ENCODE results near the gene NDUFB8.

The NDUFB8 gene

DNA sequence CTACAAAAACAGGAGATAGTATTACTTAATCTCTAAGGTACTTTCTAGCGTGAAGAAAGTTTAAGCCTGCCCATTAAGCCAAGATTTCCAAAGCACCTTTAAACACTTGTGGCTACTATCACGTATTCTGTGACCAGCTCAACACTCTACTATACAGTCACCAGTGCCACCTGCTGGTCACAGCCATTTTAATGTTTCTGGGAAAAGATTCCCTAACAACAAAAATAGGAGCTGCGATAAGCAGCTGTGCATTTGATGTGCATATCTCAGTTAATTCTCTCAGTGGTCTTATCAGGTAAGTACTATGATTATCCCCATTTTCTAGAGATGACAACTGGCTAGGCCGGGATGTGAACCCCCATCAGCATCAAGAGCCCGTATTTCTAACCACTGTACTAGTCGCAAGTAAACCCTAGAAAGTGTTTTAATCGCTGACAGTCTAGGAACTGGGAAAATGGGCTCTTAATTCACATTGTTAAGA lies 10.9 kb downstream of the NDUFB8 start:
- peak in 1 of 2 experiments; percentile 68 for DNase-seq (ENCODE audit: low read depth in 1 of 2, low spot score in 1 of 2)
- no peak for TF ChIP-seq SPI1 (IDR thresholded peaks at IDR 0.05; ENCODE audit: borderline replicate concordance, low read depth)
- TF ChIP-seq, protein P1, sequence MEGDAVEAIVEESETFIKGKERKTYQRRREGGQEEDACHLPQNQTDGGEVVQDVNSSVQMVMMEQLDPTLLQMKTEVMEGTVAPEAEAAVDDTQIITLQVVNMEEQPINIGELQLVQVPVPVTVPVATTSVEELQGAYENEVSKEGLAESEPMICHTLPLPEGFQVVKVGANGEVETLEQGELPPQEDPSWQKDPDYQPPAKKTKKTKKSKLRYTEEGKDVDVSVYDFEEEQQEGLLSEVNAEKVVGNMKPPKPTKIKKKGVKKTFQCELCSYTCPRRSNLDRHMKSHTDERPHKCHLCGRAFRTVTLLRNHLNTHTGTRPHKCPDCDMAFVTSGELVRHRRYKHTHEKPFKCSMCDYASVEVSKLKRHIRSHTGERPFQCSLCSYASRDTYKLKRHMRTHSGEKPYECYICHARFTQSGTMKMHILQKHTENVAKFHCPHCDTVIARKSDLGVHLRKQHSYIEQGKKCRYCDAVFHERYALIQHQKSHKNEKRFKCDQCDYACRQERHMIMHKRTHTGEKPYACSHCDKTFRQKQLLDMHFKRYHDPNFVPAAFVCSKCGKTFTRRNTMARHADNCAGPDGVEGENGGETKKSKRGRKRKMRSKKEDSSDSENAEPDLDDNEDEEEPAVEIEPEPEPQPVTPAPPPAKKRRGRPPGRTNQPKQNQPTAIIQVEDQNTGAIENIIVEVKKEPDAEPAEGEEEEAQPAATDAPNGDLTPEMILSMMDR (IDR thresholded peaks at IDR 0.05; ENCODE audit: insufficient read depth, low read length): peak; percentile 33

DNA sequence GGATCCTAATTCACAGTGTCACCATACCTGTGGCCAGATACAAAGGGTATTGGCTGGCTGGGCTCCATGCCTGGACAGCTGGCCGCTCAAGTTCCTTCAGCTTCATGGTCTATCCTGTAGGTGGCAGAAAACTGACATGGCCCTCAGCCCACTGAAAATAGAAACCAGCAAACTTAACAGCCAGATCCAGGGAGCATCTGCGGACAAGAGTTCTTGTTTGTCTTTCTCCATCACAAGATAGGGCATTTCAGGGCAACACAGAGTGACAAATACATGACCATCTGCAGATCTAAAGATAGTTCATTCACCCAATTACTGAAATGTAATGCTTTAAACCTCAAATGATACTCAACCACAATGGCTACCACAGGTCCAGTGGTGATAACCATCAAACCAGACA lies 12.8 kb downstream of the NDUFB8 start:
- DNase-seq (ENCODE audit: low read depth in 1 of 2, low spot score in 1 of 2): no peak
- no peak overlapping the region for H3K4me3 ChIP-seq (replicated peaks; ENCODE audit: insufficient read depth, low read length)
- TF ChIP-seq GABPA (IDR thresholded peaks at IDR 0.05; ENCODE audit: low read depth): no peak
- no peak for TF ChIP-seq SPI1 (IDR thresholded peaks at IDR 0.05; ENCODE audit: borderline replicate concordance, low read depth)
- TF ChIP-seq, protein P2, sequence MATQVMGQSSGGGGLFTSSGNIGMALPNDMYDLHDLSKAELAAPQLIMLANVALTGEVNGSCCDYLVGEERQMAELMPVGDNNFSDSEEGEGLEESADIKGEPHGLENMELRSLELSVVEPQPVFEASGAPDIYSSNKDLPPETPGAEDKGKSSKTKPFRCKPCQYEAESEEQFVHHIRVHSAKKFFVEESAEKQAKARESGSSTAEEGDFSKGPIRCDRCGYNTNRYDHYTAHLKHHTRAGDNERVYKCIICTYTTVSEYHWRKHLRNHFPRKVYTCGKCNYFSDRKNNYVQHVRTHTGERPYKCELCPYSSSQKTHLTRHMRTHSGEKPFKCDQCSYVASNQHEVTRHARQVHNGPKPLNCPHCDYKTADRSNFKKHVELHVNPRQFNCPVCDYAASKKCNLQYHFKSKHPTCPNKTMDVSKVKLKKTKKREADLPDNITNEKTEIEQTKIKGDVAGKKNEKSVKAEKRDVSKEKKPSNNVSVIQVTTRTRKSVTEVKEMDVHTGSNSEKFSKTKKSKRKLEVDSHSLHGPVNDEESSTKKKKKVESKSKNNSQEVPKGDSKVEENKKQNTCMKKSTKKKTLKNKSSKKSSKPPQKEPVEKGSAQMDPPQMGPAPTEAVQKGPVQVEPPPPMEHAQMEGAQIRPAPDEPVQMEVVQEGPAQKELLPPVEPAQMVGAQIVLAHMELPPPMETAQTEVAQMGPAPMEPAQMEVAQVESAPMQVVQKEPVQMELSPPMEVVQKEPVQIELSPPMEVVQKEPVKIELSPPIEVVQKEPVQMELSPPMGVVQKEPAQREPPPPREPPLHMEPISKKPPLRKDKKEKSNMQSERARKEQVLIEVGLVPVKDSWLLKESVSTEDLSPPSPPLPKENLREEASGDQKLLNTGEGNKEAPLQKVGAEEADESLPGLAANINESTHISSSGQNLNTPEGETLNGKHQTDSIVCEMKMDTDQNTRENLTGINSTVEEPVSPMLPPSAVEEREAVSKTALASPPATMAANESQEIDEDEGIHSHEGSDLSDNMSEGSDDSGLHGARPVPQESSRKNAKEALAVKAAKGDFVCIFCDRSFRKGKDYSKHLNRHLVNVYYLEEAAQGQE (IDR thresholded peaks at IDR 0.05; ENCODE audit: insufficient replicate concordance, low read depth): no peak
- TF ChIP-seq POLR2AphosphoS5 (IDR thresholded peaks at IDR 0.05; ENCODE audit: low read depth): no peak
- TF ChIP-seq, protein P1 (IDR thresholded peaks at IDR 0.05; ENCODE audit: insufficient read depth, low read length): no peak
- H3K27me3 ChIP-seq (ENCODE audit: insufficient read depth, poor library complexity, severe bottlenecking): no peaks in the 10 kb centered on the region
- H3K27ac ChIP-seq (replicated peaks): no peak overlapping the region

More for the DNA sequence above, 10.9 kb downstream of the NDUFB8 start:
- Histone ChIP-seq H3K4me3 (replicated peaks; ENCODE audit: insufficient read depth, low read length) (no peak overlapping the region), H3K27ac (replicated peaks) (peak overlapping the region; percentile 1; the same call in 1 of the 2 replicates), H3K27me3 (ENCODE audit: insufficient read depth, poor library complexity, severe bottlenecking) (no peaks in the 10 kb centered on the region)

GRCh38 chr10:100515612-100516011 lies 14.1 kb downstream of the NDUFB8 start:
- Histone ChIP-seq H3K4me3 (replicated peaks; ENCODE audit: insufficient read depth, low read length) (no peak overlapping the region), H3K27me3 (ENCODE audit: insufficient read depth, poor library complexity, severe bottlenecking) (no peaks in the 10 kb centered on the region), H3K27ac (replicated peaks) (no peak overlapping the region)
- DNase-seq (ENCODE audit: low read depth in 1 of 2, low spot score in 1 of 2): no peak
- TF ChIP-seq, protein P2 (IDR thresholded peaks at IDR 0.05; ENCODE audit: insufficient replicate concordance, low read depth): no peak
- TF ChIP-seq GABPA (IDR thresholded peaks at IDR 0.05; ENCODE audit: low read depth) (no peak), SPI1 (IDR thresholded peaks at IDR 0.05; ENCODE audit: borderline replicate concordance, low read depth) (no peak), POLR2AphosphoS5 (IDR thresholded peaks at IDR 0.05; ENCODE audit: low read depth) (no peak)
- TF ChIP-seq, protein P1 (IDR thresholded peaks at IDR 0.05; ENCODE audit: insufficient read depth, low read length): no peak

All from HL-60 (cell line).